GM12872 (cell line): ENCODE measurements around the gene ZFP69B.

Source experiments
- TF ChIP-seq, protein P1 (sequence below): IDR thresholded peaks from 3 replicates; pipeline ENCODE4 v1.5.1; 2011; ENCODE audit warnings: low read depth, mild to moderate bottlenecking, low read length, moderate library complexity; ENCODE audit not compliant: insufficient read depth

ZFP69B gene

DNA sequence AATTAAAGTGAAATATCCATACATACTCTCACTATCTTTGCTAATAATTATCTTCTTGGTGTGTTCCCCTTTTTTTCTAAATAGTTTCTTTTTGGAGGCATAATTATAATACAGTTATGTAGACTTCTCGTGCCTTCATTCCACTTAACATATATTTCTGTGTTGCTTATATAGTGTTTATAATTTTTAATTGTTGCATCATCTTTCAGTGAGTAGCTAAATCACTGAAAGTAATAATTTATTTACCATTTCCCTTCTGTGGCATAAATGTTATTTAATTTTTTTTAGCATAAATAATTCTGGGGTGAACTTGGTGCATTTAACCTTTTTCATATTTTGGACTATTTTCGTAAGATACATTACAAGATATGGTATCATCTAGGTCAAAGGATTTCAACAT is 38.4 kb upstream of the ZFP69B start:
- TF ChIP-seq, protein P1, sequence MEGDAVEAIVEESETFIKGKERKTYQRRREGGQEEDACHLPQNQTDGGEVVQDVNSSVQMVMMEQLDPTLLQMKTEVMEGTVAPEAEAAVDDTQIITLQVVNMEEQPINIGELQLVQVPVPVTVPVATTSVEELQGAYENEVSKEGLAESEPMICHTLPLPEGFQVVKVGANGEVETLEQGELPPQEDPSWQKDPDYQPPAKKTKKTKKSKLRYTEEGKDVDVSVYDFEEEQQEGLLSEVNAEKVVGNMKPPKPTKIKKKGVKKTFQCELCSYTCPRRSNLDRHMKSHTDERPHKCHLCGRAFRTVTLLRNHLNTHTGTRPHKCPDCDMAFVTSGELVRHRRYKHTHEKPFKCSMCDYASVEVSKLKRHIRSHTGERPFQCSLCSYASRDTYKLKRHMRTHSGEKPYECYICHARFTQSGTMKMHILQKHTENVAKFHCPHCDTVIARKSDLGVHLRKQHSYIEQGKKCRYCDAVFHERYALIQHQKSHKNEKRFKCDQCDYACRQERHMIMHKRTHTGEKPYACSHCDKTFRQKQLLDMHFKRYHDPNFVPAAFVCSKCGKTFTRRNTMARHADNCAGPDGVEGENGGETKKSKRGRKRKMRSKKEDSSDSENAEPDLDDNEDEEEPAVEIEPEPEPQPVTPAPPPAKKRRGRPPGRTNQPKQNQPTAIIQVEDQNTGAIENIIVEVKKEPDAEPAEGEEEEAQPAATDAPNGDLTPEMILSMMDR, result no peak

DNA sequence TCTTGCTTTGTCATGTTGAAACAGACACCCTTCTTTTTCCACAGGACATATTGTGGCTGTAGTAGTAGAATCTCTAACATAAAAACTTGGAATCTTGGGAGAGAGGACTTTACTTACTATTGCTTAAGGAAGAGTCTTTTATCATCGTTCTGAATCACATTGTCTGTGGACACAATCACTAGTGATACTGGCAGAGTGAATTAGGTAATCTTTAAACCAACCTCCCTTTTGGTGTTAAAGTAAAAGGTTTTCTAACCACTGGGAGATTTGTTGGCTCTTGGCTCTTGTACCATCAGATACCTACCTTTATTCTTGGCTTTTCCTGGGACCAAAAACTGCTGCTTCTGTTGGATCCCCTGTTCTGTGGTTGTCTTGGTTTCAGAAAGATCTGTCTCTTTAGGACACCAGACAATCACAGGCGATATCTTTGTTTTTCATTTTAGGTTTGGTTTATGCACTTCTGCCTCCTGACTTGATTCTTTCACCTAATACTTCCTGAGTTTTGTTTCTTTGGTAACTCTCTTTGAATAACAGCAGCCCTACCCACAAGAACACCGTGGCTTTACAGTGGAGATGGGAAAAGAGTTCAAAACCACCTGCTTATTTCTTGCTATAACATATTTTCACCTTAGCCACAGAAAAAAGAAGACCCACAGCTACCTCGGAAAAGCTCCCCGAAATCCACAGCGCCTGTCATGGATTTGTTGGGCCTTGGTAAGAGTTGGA is 36.6 kb upstream of the ZFP69B start:
- TF ChIP-seq, protein P1, result no peak

DNA sequence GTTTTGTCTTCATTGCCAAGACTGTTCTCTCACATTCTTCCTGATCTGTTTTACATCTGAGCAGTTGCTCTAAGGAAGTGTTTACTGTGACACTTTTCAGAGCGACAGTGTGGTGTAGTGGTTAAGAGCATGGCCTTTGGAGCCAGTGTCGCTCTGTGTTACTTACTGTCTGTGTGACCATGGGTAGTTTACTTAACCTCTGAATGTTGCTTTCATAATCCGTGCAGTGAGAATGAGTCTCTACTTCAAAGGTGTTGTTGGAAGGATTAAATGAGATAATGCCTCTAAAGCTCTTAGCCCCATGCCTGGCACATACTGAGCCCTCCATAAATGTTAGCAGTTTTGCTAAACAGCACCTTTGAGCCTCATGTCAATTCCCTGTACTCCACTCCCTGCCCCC is 35.9 kb upstream of the ZFP69B start:
- TF ChIP-seq, protein P1, result no peak

DNA sequence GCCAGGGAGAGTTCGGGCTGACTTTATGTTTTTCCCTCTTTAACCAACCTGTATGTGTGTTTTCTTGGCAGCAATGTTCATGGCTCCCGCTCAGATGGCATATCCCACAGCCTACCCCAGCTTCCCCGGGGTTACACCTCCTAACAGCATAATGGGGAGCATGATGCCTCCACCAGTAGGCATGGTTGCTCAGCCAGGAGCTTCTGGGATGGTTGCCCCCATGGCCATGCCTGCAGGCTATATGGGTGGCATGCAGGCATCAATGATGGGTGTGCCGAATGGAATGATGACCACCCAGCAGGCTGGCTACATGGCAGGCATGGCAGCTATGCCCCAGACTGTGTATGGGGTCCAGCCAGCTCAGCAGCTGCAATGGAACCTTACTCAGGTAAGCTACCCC is 33.6 kb upstream of the ZFP69B start:
- TF ChIP-seq, protein P1, result no peak

DNA sequence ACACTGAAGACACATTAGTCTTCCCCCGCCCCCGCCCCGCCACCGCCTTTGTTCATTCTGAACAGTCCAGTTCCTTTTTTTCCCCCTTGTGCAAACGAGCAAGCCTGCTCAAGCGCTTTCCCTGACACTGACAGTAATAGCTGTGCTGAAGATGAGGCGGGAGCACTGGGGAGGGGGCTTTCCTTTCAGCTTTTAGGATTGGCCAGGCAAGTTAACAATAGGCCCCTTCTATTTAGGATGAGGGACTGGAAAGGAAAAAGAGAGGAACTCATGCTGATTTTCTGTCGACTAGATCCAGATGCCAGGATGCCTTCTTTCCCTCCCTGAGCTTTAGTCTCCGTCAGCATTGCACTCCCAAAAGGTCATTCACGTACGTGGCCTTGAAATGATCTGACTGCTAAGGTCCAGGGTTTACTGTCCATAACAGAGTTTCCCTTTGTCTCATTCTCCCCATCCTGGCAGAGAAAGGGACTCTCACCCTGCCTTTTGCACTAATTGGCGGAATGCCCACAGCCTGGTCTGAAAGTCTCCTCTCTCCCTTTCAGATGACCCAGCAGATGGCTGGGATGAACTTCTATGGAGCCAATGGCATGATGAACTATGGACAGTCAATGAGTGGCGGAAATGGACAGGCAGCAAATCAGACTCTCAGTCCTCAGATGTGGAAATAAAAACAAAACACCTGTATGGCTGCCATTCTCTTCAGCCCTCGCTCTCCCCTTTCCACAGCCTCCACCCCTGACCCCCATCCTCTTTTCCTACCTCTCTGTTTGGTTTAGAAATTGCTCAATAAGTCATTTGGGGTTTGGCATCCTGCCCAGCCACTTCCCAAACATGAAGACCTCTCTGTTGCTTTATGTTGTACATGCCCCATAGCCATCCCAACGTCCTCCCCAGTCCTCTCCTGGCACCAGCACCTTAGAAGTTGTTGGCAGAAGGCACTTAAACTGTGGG is 28.6 kb upstream of the ZFP69B start:
- TF ChIP-seq, protein P1, result no peak

DNA sequence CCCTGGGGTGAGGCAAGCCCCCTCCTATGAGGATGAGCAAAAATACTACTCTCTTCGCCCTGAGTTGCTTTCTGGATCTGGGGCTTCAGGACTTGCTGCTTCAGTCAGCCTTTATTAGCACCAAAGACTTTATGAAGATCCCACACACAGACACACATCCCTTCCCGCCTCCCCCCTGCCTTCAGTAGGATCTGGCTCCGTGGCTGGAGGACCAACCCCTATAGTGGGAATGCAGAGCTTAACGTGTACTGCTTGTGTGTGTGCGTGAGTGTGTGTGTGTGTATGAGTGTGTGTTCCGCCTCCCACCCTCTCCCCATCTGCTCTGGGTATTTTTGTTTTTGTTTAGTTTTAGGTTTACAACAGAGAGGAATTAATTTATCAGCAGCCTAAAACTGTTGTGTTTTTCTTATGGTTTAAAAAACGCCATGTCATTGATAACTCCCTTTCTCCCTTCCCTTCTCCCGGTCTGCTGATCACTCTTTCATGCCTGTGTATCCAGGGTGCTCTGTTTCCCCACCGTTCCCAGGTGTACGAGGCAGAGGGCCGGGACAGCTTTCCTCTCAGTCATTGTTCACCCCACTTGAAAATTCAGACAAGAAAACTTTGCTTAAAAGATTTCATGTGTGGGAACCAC is 27.5 kb upstream of the ZFP69B start:
- TF ChIP-seq, protein P1, result no peak

DNA sequence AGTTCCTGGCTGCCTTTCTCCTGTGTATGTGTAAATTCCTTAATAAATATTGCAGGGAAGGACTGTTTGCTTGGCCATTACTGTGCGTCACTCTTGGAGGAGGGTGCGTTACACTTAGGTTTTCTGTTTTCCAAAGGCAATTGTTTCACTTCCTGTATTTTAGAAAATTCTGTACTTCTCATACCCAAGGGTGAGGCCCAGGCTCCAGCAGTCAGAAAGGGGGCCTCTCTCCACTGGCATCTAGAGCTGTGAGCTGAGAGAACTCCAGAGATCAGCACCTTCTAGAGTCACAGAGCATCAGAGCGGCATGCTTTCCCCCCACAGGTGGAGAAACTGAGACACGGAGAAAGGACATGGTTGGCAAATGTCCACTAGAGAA is 27.0 kb upstream of the ZFP69B start:
- TF ChIP-seq, protein P1, result no peak
